Mesendoderm (in vitro differentiated cells): Measurements from ENCODE around the gene ITGAL.

Experiments
- DNase-seq: peaks from one replicate; pipeline ENCODE4 v3.0.0; 2013
- H2AK5ac ChIP-seq: 2 replicates; pipeline ENCODE4 v1.6.1; 2013; ENCODE audit warnings: low read length, inconsistent platforms
- H2BK120ac ChIP-seq: 2 replicates; pipeline ENCODE4 v1.6.1; 2013; ENCODE audit warnings: low read depth, mild to moderate bottlenecking, low read length, moderate library complexity, mixed read lengths
- H2BK15ac ChIP-seq: replicated peaks from 2 replicates; pipeline ENCODE4 v1.6.1; 2013; ENCODE audit warnings: low read depth, mild to moderate bottlenecking, moderate library complexity
- H2BK5ac ChIP-seq: 2 replicates; pipeline ENCODE4 v1.6.1; 2013; ENCODE audit warnings: low read length, inconsistent platforms
- H3K18ac ChIP-seq: 2 replicates; pipeline ENCODE4 v1.6.1; 2013; ENCODE audit warnings: mild to moderate bottlenecking, low read length, mixed read lengths
- H3K23ac ChIP-seq: one replicate; pipeline ENCODE4 v1.6.1; 2013; ENCODE audit warnings: low read length
- H3K27ac ChIP-seq: 2 replicates; pipeline ENCODE4 v1.5.1; 2013; ENCODE audit warnings: low read depth, mild to moderate bottlenecking, inconsistent platforms, low read length, moderate library complexity
- H3K27me3 ChIP-seq: 2 replicates; pipeline ENCODE4 v1.6.1; 2013; ENCODE audit warnings: low read length, control low read depth, mild to moderate bottlenecking, inconsistent platforms; ENCODE audit not compliant: insufficient read depth, poor library complexity
- H3K36me3 ChIP-seq: 2 replicates; pipeline ENCODE4 v1.6.1; 2013; ENCODE audit warnings: low read length, inconsistent platforms; ENCODE audit not compliant: control insufficient read depth, insufficient read depth
- H3K4ac ChIP-seq: one replicate; pipeline ENCODE4 v1.6.1; 2013; ENCODE audit warnings: low read depth, mild to moderate bottlenecking, low read length, moderate library complexity
- H3K4me1 ChIP-seq: 2 replicates; pipeline ENCODE4 v1.6.1; 2013; ENCODE audit warnings: low read depth, low read length, inconsistent platforms; ENCODE audit not compliant: control insufficient read depth
- H3K4me2 ChIP-seq: 2 replicates; pipeline ENCODE4 v1.6.1; 2013; ENCODE audit warnings: low read length
- H3K4me3 ChIP-seq: 2 replicates; pipeline ENCODE4 v1.5.1; 2013; ENCODE audit warnings: mild to moderate bottlenecking, low read length
- H3K56ac ChIP-seq: one replicate; pipeline ENCODE4 v1.6.1; 2013; ENCODE audit warnings: low read length
- H3K79me1 ChIP-seq: 2 replicates; pipeline ENCODE4 v1.6.1; 2013; ENCODE audit warnings: low read length, inconsistent platforms
- H3K79me2 ChIP-seq: 2 replicates; pipeline ENCODE4 v1.6.1; 2013; ENCODE audit warnings: mild to moderate bottlenecking, low read length; ENCODE audit not compliant: control insufficient read depth, insufficient read depth
- H3K9ac ChIP-seq: 2 replicates; pipeline ENCODE4 v1.6.1; 2013; ENCODE audit warnings: low read length, inconsistent platforms
- H4K5ac ChIP-seq: one replicate; pipeline ENCODE4 v1.6.1; 2013; ENCODE audit warnings: low read length
- H4K8ac ChIP-seq: one replicate; pipeline ENCODE4 v1.6.1; 2013; ENCODE audit warnings: low read depth, mild to moderate bottlenecking, control low read depth, low read length, moderate library complexity
- WGBS: extraction: QIAGEN DNeasy Blood & Tissue Kit; methylation state at CpG from one replicate; pipeline ENCODE4 v1.1.7; 2013; ENCODE audit warnings: low lambda C conversion rate, missing lambda C conversion rate; ENCODE audit not compliant: insufficient coverage; ENCODE audit errors: extremely low coverage; 5-methylcytosine and 5-hydroxymethylcytosine counted together

The ITGAL gene

GRCh38 chr16:30532285-30533145 is 60.0 kb downstream of the ITGAL start:
- no peak overlapping the region for H3K27ac ChIP-seq
- no peak overlapping the region for H2BK120ac ChIP-seq
- H3K4ac ChIP-seq = no peak overlapping the region
- no peak overlapping the region for H2BK5ac ChIP-seq
- H3K27me3 ChIP-seq = no peaks in the 10 kb centered on the region
- no peak overlapping the region for H4K8ac ChIP-seq
- H2AK5ac ChIP-seq = no peak overlapping the region
- H2BK15ac ChIP-seq = no peak overlapping the region
- H4K5ac ChIP-seq = no peak overlapping the region
- H3K36me3 ChIP-seq = no peaks in the 10 kb centered on the region
- no peaks in the 10 kb centered on the region for H3K79me2 ChIP-seq
- no peak overlapping the region for H3K4me3 ChIP-seq
- H3K18ac ChIP-seq = no peak overlapping the region
- WGBS = no CpG with 5 or more reads among the region's 57 CpGs
- DNase-seq = no peak
- peak overlapping the region; percentile 34 for H3K56ac ChIP-seq
- peaks cover 2% of the 10 kb centered on the region for H3K79me1 ChIP-seq
- peaks cover 5% of the 10 kb centered on the region for H3K4me1 ChIP-seq
- H3K9ac ChIP-seq = no peak overlapping the region
- no peak overlapping the region for H3K4me2 ChIP-seq
- no peak overlapping the region for H3K23ac ChIP-seq

- no peak overlapping the region for H4K8ac ChIP-seq
Observed at GRCh38 chr16:30533146-30533522, 60.6 kb downstream of the ITGAL start.

GRCh38 chr16:30533748-30534367 is 61.3 kb downstream of the ITGAL start:
- no peak overlapping the region for H2BK5ac ChIP-seq
- no peak overlapping the region for H2BK15ac ChIP-seq
- no peak overlapping the region for H4K5ac ChIP-seq
- no peaks in the 10 kb centered on the region for H3K27me3 ChIP-seq
- peak overlapping the region; percentile 79 for H3K4me2 ChIP-seq
- H2BK120ac ChIP-seq = peak overlapping the region; percentile 75
- H3K27ac ChIP-seq = peak overlapping the region; percentile 71
- H3K23ac ChIP-seq = peak overlapping the region; percentile 89
- peak overlapping the region; percentile 72 for H3K4me3 ChIP-seq
- DNase-seq = no peak
- no CpG with 5 or more reads among the region's 29 CpGs for WGBS
- no peak overlapping the region for H4K8ac ChIP-seq
- H3K4ac ChIP-seq = peak overlapping the region; percentile 98
- H3K36me3 ChIP-seq = no peaks in the 10 kb centered on the region
- peak overlapping the region; percentile 81 for H3K18ac ChIP-seq
- peak overlapping the region; percentile 93 for H3K9ac ChIP-seq
- H3K79me2 ChIP-seq = no peaks in the 10 kb centered on the region
- H3K56ac ChIP-seq = peak overlapping the region; percentile 96
- H3K79me1 ChIP-seq = peaks cover 2% of the 10 kb centered on the region
- H3K4me1 ChIP-seq = no peaks in the 10 kb centered on the region
- H2AK5ac ChIP-seq = no peak overlapping the region

More at GRCh38 chr16:30533146-30533522, 60.6 kb downstream of the ITGAL start:
- peaks cover 2% of the 10 kb centered on the region for H3K79me1 ChIP-seq
- H3K56ac ChIP-seq = no peak overlapping the region
- no peak overlapping the region for H2BK120ac ChIP-seq
- H3K4me3 ChIP-seq = no peak overlapping the region
- no peaks in the 10 kb centered on the region for H3K27me3 ChIP-seq
- H3K4me1 ChIP-seq = no peaks in the 10 kb centered on the region
- WGBS = no CpG with 5 or more reads among the region's 11 CpGs
- no peak overlapping the region for H4K5ac ChIP-seq
- no peak overlapping the region for H3K4me2 ChIP-seq
- no peak overlapping the region for H2BK5ac ChIP-seq
- H2BK15ac ChIP-seq = no peak overlapping the region
- H2AK5ac ChIP-seq = no peak overlapping the region
- H3K18ac ChIP-seq = no peak overlapping the region
- H3K23ac ChIP-seq = no peak overlapping the region
- no peak overlapping the region for H3K9ac ChIP-seq
- no peak overlapping the region for H3K4ac ChIP-seq
- DNase-seq = no peak
- H3K79me2 ChIP-seq = no peaks in the 10 kb centered on the region
- no peaks in the 10 kb centered on the region for H3K36me3 ChIP-seq
- no peak overlapping the region for H3K27ac ChIP-seq

GRCh38 chr16:30534368-30535105 is 62.0 kb downstream of the ITGAL start, which contains the start of gene ZNF747:
Gene ZNF747 (minus strand): TSS chr16:30534858. CDS start chr16:30534679, 179 bp downstream.
- H4K5ac ChIP-seq = peak within 1 kb of the TSS; percentile 93
- H3K23ac ChIP-seq = peak within 1 kb of the TSS; percentile 89
- no peaks in the 10 kb centered on the region for H3K4me1 ChIP-seq
- H2BK5ac ChIP-seq = peak within 1 kb of the TSS; percentile 96
- peak within 1 kb of the TSS; percentile 90 for H3K4me2 ChIP-seq
- peaks cover 2% of the 10 kb centered on the region for H3K79me1 ChIP-seq
- peak within 1 kb of the TSS; percentile 75 for H2BK120ac ChIP-seq
- no peaks in the 10 kb centered on the region for H3K36me3 ChIP-seq
- peak within 1 kb of the TSS; percentile 83 for H2AK5ac ChIP-seq
- H2BK15ac ChIP-seq = no peak within 1 kb of the TSS
- no peaks in the 10 kb centered on the region for H3K79me2 ChIP-seq
- peak within 1 kb of the TSS; percentile 85 for H3K27ac ChIP-seq
- no CpG with 5 or more reads among the region's 70 CpGs for WGBS
- H4K8ac ChIP-seq = peak within 1 kb of the TSS; percentile 83
- H3K4ac ChIP-seq = peak within 1 kb of the TSS; percentile 98
- peak within 1 kb of the TSS; percentile 93 for H3K9ac ChIP-seq
- peak within 1 kb of the TSS; percentile 72 for H3K4me3 ChIP-seq
- peak within 1 kb of the TSS; percentile 99 for H3K56ac ChIP-seq
- H3K18ac ChIP-seq = peak within 1 kb of the TSS; percentile 93
- DNase-seq = peak; percentile 94
- no peaks in the 10 kb centered on the region for H3K27me3 ChIP-seq

GRCh38 chr16:30535106-30535776 is 62.7 kb downstream of the ITGAL start:
- Histone ChIP-seq H3K9ac (peak overlapping the region; percentile 81), H3K79me1 (peaks cover 2% of the 10 kb centered on the region), H2BK120ac (no peak overlapping the region), H3K4me2 (peak overlapping the region; percentile 90), H3K4ac (peak overlapping the region; percentile 78), H2AK5ac (peak overlapping the region; percentile 83), H2BK5ac (peak overlapping the region; percentile 96), H4K8ac (no peak overlapping the region), H3K18ac (peak overlapping the region; percentile 93), H3K23ac (peak overlapping the region; percentile 48), H3K27me3 (no peaks in the 10 kb centered on the region), H3K4me3 (peak overlapping the region; percentile 70), H2BK15ac (no peak overlapping the region), H3K27ac (peak overlapping the region; percentile 85), H3K36me3 (no peaks in the 10 kb centered on the region), H3K56ac (peak overlapping the region; percentile 99), H3K4me1 (no peaks in the 10 kb centered on the region), H3K79me2 (no peaks in the 10 kb centered on the region), H4K5ac (peak overlapping the region; percentile 93)
- DNase-seq = peak; percentile 78
- WGBS = no CpG with 5 or more reads among the region's 18 CpGs
